GM12878 (cell line): ENCODE data around the gene CLEC16A. TPM values are rescaled to one million over a fixed set of nuclear protein-coding genes. Genes with fewer than 3 reads are reported as not detected.
A peak's percentile ranks its signal among the peaks of the same experiment; 100 is the strongest.
"Not testable (repeated sequence)": the region's sequence is repeated elsewhere in the genome, so short reads cannot be mapped to it uniquely, and the experiment has no call there.

Experiments used
- ATAC-seq: fragments of 200-7000 bp; cut with Tn5 transposase; 3 replicates; pipeline ENCODE4 v1.9.1; 2020; ENCODE audit warnings: mild to moderate bottlenecking, moderate library complexity
- BruUV-seq: library from RNA; stranded (reverse); fragments of 400-500 nt; replicated peaks from 2 replicates; lab custom pipeline; 2021; lab: Mats Ljungman, UMichigan
- CTCF ChIA-PET: fragments of 300-600 bp; sonication (Branson Sonifier 250); formaldehyde crosslinking; extraction: SDS; loops from one replicate; lab custom pipeline; 2021; ENCODE audit warnings: inconsistent platforms; lab: Yijun Ruan, JAX
- POLR2A ChIA-PET: fragments of 350-600 bp; formaldehyde crosslinking; extraction: SDS; loops from one replicate; lab custom pipeline; 2021; ENCODE audit warnings: inconsistent platforms; lab: Charles Lee
- RAD21 ChIA-PET: fragments of 300-600 bp; sonication (Branson Sonifier 250); formaldehyde crosslinking; loops from one replicate; lab custom pipeline; 2023; ENCODE audit warnings: antibody characterized with exemption; ENCODE audit not compliant: unreplicated experiment; lab: Charles Lee
- SMC1A ChIA-PET: fragments of 300-600 bp; sonication (Branson Sonifier 250); formaldehyde crosslinking; loops from one replicate; lab custom pipeline; 2023; ENCODE audit not compliant: unreplicated experiment, uncharacterized antibody; lab: Charles Lee
- DNase-seq: peaks from one replicate; pipeline ENCODE4 v3.0.0-alpha.2; 2011; ENCODE audit warnings: low read depth, low spot score
- FAIRE-seq: peaks from 3 replicates; lab custom pipeline; 2011; peaks lifted over from hg19 to GRCh38; lab: Jason Lieb, UNC
- H2AFZ ChIP-seq: 2 replicates; pipeline ENCODE4 v1.6.0; 2011; ENCODE audit warnings: low read depth, low read length, control low read depth; ENCODE audit not compliant: control insufficient read depth
- H3K27ac ChIP-seq: 2 replicates; pipeline ENCODE4 v1.5.1; 2011; ENCODE audit warnings: control low read depth; ENCODE audit not compliant: control insufficient read depth, insufficient read depth
- H3K27me3 ChIP-seq, 2 experiments: replicated peaks in 1 of 2; 2 replicates each; pipeline versions ENCODE4 v1.6.0 to v1.6.1; 2011; ENCODE audit warnings: low read length in 1 of 2; ENCODE audit not compliant: control insufficient read depth in 2 of 2, insufficient read depth in 2 of 2
- H3K36me3 ChIP-seq, 2 experiments: 2 replicates each; pipeline ENCODE4 v1.5.1; 2011; ENCODE audit warnings: low read length in 1 of 2; ENCODE audit not compliant: control insufficient read depth in 2 of 2, insufficient read depth in 2 of 2
- H3K4me1 ChIP-seq: 2 replicates; pipeline ENCODE4 v1.6.1; 2011; ENCODE audit warnings: mild to moderate bottlenecking, low read length, moderate library complexity, mixed read lengths; ENCODE audit not compliant: control insufficient read depth, insufficient read depth
- H3K4me2 ChIP-seq: 2 replicates; pipeline ENCODE4 v1.6.0; 2011; ENCODE audit warnings: control low read depth; ENCODE audit not compliant: control insufficient read depth, insufficient read depth
- H3K4me3 ChIP-seq: fragments of 200-600 bp; sonication (generic); 2 replicates; pipeline ENCODE4 v1.5.1; 2016
- H3K79me2 ChIP-seq: 2 replicates; pipeline ENCODE4 v1.6.0; 2011; ENCODE audit warnings: low read length; ENCODE audit not compliant: control insufficient read depth, insufficient read depth
- H3K9ac ChIP-seq: 2 replicates; pipeline ENCODE4 v1.8.0; 2011; ENCODE audit warnings: low read length, control low read depth, mixed read lengths; ENCODE audit not compliant: control insufficient read depth, insufficient read depth
- H3K9me3 ChIP-seq: replicated peaks from 3 replicates; pipeline ENCODE4 v1.5.1; 2011; ENCODE audit warnings: mild to moderate bottlenecking, low read length; ENCODE audit not compliant: control insufficient read depth, insufficient read depth
- H4K20me1 ChIP-seq: 2 replicates; pipeline ENCODE4 v1.6.0; 2011; ENCODE audit not compliant: control insufficient read depth, insufficient read depth
- CREB1 ChIP-seq: IDR thresholded peaks from 2 replicates; pipeline ENCODE4 v1.6.1; 2012; ENCODE audit warnings: low read depth, mild to moderate bottlenecking, inconsistent platforms
- FOXM1 ChIP-seq: IDR thresholded peaks from 2 replicates; pipeline ENCODE4 v1.6.1; 2012; ENCODE audit warnings: low read depth, mild to moderate bottlenecking, inconsistent platforms, low read length, moderate library complexity
- MTA3 ChIP-seq: IDR thresholded peaks from 2 replicates; pipeline ENCODE4 v1.6.1; 2012; ENCODE audit warnings: low read length, inconsistent platforms, borderline replicate concordance
- MYB ChIP-seq: fragments of 150-350 bp; IDR thresholded peaks from 2 replicates; pipeline ENCODE4 v1.6.1; 2014; ENCODE audit warnings: mild to moderate bottlenecking, low read depth, low read length, borderline replicate concordance
- PAX5 ChIP-seq: IDR thresholded peaks from 2 replicates; pipeline ENCODE4 v1.6.1; 2011; ENCODE audit warnings: low read depth, low read length, borderline replicate concordance
- POLR2A ChIP-seq: IDR thresholded peaks from 2 replicates; pipeline ENCODE4 v1.6.1; 2011; ENCODE audit warnings: low read depth, mild to moderate bottlenecking, low read length
- POLR2AphosphoS2 ChIP-seq: IDR thresholded peaks from 2 replicates; pipeline ENCODE4 v1.6.1; 2011; ENCODE audit warnings: low read depth, mild to moderate bottlenecking, low read length, improper control_type of control experiment, moderate library complexity
- POLR2AphosphoS5 ChIP-seq: IDR thresholded peaks from 2 replicates; pipeline ENCODE4 v1.6.1; 2011; ENCODE audit warnings: mild to moderate bottlenecking, low read length, inconsistent platforms
- RAD21 ChIP-seq: IDR thresholded peaks from 2 replicates; pipeline ENCODE4 v1.6.1; 2011; ENCODE audit warnings: mild to moderate bottlenecking, low read depth, low read length, moderate library complexity; ENCODE audit not compliant: insufficient read depth
- SMAD1 ChIP-seq: fragments of 450-650 bp; IDR thresholded peaks from 2 replicates; pipeline ENCODE4 v1.6.1; 2018; ENCODE audit warnings: mild to moderate bottlenecking, low read depth; ENCODE audit not compliant: partially characterized antibody
- SMAD5 ChIP-seq: IDR thresholded peaks from 2 replicates; pipeline ENCODE4 v1.6.1; 2016; ENCODE audit warnings: antibody characterized with exemption, low read depth
- STAT3 ChIP-seq: IDR thresholded peaks from 2 replicates; pipeline ENCODE4 v1.6.1; 2011; ENCODE audit warnings: low read depth, low read length, improper control_type of control experiment
- WGBS: methylation state at CpG from one replicate; pipeline ENCODE4 v1.1.6; 2016; ENCODE audit warnings: low lambda C conversion rate; ENCODE audit not compliant: insufficient replicate concordance, insufficient coverage; ENCODE audit errors: missing lambda C conversion rate; 5-methylcytosine and 5-hydroxymethylcytosine counted together
- in situ Hi-C: fragments of 300-500 bp; cut with MboI; formaldehyde crosslinking; loops from 9 replicates; pipeline ENCODE4 v1.14.3; 2018; ENCODE audit warnings: mixed read lengths
- intact Hi-C: fragments of 100-400 bp; cut with micrococcal nuclease; formaldehyde crosslinking; loops from one replicate; pipeline ENCODE4 v1.14.2; 2022; ENCODE audit not compliant: unreplicated experiment
- polyA plus RNA-seq, 11 experiments: library from polyadenylated mRNA; depleted of rRNA in 4 of 11; unstranded in 6 of 11; stranded (reverse) in 5 of 11; fragments of >200 nt; fragmentation: Nextera tagmentation in 4 of 11; fragmentation: Illumina TruSeq in 1 of 11; extraction: Ambion mirVana in 4 of 11; extraction: Trizol in 1 of 11; gene quantifications; 1 replicate in 1 of 11; 2 replicates in 10 of 11; pipeline versions ENCODE4 v1.2.1 to v1.2.3, GENCODE V29; 2011 to 2016; ENCODE audit warnings: inconsistent platforms in 2 of 11, missing spikeins in 2 of 11, low read depth in 1 of 11
- total RNA-seq, 4 experiments: library from RNA; depleted of rRNA in 3 of 4; stranded (reverse); fragments of >200 nt in 3 of 4; fragmentation: Illumina TruSeq in 1 of 4; extraction: Trizol in 1 of 4; gene quantifications; 2 replicates each; pipeline versions ENCODE4 v1.2.1 to v1.2.3, GENCODE V29; 2013 to 2021
- TF ChIP-seq, protein P1 (sequence below): fragments of 450-650 bp; IDR thresholded peaks from 2 replicates; pipeline ENCODE4 v1.6.1; 2018; ENCODE audit warnings: borderline replicate concordance, mild to moderate bottlenecking; ENCODE audit not compliant: partially characterized antibody

Gene CLEC16A
- total and polyA plus RNA-seq, 10 of the 15 experiments (the other 5 are each of a cell fraction or from before 2014, with no cell fraction given) = 1.5 to 28.8 (median 19.2) TPM

GRCh38 chr16:10929097-10929496 lies 15.3 kb upstream of the CLEC16A start:
- 52% methylated on average over 12 of the region's 12 CpGs for WGBS
- H3K79me2 ChIP-seq, H3K9ac ChIP-seq, H3K4me2 ChIP-seq, H3K27me3 ChIP-seq, ATAC-seq, H4K20me1 ChIP-seq, H3K4me1 ChIP-seq, H2AFZ ChIP-seq, H3K4me3 ChIP-seq, SMC1A ChIA-PET, RAD21 ChIA-PET, FAIRE-seq, intact Hi-C loops, in situ Hi-C loops, POLR2A ChIA-PET, H3K27ac ChIP-seq, H3K9me3 ChIP-seq, DNase-seq, H3K36me3 ChIP-seq: not testable (repeated sequence)
- 0 out of 2 replicates have a peak, but pooled peaks have one; percentile 9 for TF ChIP-seq MTA3
- TF ChIP-seq POLR2AphosphoS5 = 0 out of 2 replicates have a peak, but pooled peaks have one; percentile 9
- TF ChIP-seq POLR2A = peak; percentile 39; the same call in 1 of the 2 replicates
- TF ChIP-seq FOXM1 = 0 out of 2 replicates have a peak, but pooled peaks have one; percentile 3
- CTCF ChIA-PET = interaction anchor here (0.7 to 0.8 kb wide), 2 partner anchors 10 to 408 kb away, joined by 3 read pairs; no protein-coding TSS in a partner anchor
- BruUV-seq = TSS peak; percentile 8

DNA sequence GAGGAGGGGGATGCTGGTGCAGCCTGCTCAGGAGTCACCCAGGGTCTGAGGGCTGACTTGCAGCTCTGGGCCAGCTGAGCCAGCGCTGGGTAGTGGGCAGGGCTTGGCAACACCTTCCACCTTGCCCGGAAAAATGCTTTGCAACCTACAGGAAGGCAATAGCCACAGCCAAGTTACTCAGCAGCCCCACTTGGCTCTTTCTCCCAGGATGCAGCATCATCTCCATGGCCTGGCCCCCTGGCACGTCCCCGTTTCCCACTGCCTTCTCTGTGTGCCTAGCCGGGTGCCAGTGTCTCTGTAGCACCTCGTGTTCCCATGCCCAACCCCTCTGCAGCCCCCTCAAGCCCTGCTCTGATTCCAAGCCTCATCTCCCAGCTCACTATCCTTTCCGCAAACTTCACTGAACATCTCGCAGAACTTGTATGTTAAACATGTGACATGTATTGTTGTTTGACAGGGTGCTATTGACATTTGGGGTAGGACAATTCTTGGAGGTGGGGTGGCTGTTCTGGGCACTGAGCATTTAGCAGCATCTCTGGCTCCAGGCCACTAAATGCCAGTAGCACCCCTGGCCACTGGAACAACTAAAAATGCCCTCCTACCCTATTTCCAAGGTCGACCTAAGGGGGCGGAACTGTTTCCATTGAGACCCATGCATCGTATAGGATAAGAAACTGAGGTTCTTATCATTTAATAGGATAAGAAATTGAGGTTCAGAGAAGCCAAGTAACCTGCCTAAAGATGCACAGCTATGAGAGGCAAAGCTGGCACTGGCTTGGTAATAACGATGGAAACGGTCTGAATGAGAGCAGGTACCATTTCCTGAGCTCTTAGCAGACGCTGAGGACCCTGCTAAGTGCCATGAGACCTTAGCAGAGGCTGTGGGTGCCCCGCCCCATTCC lies 14.3 kb upstream of the CLEC16A start:
- ChIA-PET RAD21 (interaction anchor here (0.5 to 0.8 kb wide), 2 partner anchors 20 to 67 kb away, joined by 3 to 7 read pairs; no protein-coding TSS in a partner anchor), SMC1A (interaction anchor here (0.7 to 1.2 kb wide), 3 partner anchors 8 to 38 kb away, joined by 3 read pairs; no protein-coding TSS in a partner anchor), CTCF (interaction anchor here (0.6 to 1.1 kb wide), 3 partner anchors 11 to 191 kb away, joined by 3 to 5 read pairs (median 3); no protein-coding TSS in a partner anchor), POLR2A (interaction anchor here (1.2 kb wide), 2 partner anchors 8 to 24 kb away, joined by 3 to 4 read pairs; no protein-coding TSS in a partner anchor)
- ATAC-seq = peak; percentile 4; the same call in 2 of the 3 replicates
- WGBS = 57% methylated on average over 15 of the region's 15 CpGs
- H4K20me1 ChIP-seq = no peaks in the 10 kb centered on the region; the same call in 1 of the 2 replicates
- H3K4me1 ChIP-seq = peaks cover 3% of the 10 kb centered on the region
- no peaks in the 10 kb centered on the region for H3K9me3 ChIP-seq
- no peak overlapping the region for H3K9ac ChIP-seq
- H3K27ac ChIP-seq = no peak overlapping the region
- no peak overlapping the region for H2AFZ ChIP-seq
- DNase-seq = no peak
- no TSS peak for BruUV-seq
- H3K27me3 ChIP-seq = no peaks in the 10 kb centered on the region
- peaks cover 6% of the 10 kb centered on the region for H3K79me2 ChIP-seq
- FAIRE-seq = no peak
- no peak overlapping the region for H3K4me2 ChIP-seq
- H3K4me3 ChIP-seq = no peak overlapping the region
- peaks cover 2 to 3% of the 10 kb centered on the region in 2 experiments; a peak in 3 of 4 replicates for H3K36me3 ChIP-seq
- in situ Hi-C loops = no loop called here
- intact Hi-C loops = no loop called here
- no peak for TF ChIP-seq PAX5
- peak; percentile 85 for TF ChIP-seq MTA3
- TF ChIP-seq, protein P1, sequence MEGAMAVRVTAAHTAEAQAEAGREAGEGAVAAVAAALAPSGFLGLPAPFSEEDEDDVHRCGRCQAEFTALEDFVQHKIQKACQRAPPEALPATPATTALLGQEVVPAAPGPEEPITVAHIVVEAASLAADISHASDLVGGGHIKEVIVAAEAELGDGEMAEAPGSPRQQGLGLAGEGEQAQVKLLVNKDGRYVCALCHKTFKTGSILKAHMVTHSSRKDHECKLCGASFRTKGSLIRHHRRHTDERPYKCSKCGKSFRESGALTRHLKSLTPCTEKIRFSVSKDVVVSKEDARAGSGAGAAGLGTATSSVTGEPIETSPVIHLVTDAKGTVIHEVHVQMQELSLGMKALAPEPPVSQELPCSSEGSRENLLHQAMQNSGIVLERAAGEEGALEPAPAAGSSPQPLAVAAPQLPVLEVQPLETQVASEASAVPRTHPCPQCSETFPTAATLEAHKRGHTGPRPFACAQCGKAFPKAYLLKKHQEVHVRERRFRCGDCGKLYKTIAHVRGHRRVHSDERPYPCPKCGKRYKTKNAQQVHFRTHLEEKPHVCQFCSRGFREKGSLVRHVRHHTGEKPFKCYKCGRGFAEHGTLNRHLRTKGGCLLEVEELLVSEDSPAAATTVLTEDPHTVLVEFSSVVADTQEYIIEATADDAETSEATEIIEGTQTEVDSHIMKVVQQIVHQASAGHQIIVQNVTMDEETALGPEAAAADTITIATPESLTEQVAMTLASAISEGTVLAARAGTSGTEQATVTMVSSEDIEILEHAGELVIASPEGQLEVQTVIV = no peak
- no peak for TF ChIP-seq SMAD1
- peak; percentile 79 for TF ChIP-seq POLR2AphosphoS2
- no peak for TF ChIP-seq SMAD5
- TF ChIP-seq POLR2A = peak; percentile 68; the same call in 1 of the 2 replicates
- peak; percentile 18; the same call in 1 of the 2 replicates for TF ChIP-seq POLR2AphosphoS5
- no peak for TF ChIP-seq RAD21
- TF ChIP-seq STAT3 = no peak
- TF ChIP-seq MYB = no peak
- peak; percentile 6; the same call in 1 of the 2 replicates for TF ChIP-seq CREB1
